Hematopoietic multipotent progenitor cell (in vitro differentiated cells): Measurements from ENCODE around the gene C1orf21. TPM values are rescaled to one million over a fixed set of nuclear protein-coding genes. Genes with fewer than 3 reads are reported as not detected.

Source experiments
- DNase-seq, 3 donors: peaks; one replicate each; pipeline ENCODE4 v3.0.0-alpha.2; 2011 to 2015; ENCODE audit warnings: low read depth in 2 of 3, low spot score in 2 of 3
- total RNA-seq: library from RNA; depleted of rRNA; stranded (reverse); fragments of >200 nt; gene quantifications from one replicate; pipeline ENCODE4 v1.2.3, GENCODE V29; 2012

Gene C1orf21
- total RNA-seq, 1 donor = 7.0 TPM

DNA sequence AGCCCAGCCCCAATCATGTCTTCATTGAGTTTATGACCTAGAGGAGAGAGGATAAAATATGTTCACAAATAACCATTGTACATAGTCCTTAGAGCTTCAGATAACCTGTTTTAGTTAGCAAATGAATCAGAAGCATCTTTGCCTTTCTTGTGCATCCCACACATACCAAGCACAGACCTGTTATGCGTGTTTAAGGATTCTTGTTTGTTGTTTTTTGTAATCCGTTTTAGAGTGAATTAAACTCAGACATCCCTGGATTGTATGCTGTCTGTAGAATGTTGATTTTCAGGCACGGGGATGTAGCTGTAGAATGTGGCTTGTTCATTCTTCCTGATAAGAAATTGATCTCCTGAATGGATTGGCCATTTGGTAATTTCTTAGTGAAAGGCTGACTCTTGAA is 232.0 kb downstream of the C1orf21 start:
- DNase-seq = no peak

DNA sequence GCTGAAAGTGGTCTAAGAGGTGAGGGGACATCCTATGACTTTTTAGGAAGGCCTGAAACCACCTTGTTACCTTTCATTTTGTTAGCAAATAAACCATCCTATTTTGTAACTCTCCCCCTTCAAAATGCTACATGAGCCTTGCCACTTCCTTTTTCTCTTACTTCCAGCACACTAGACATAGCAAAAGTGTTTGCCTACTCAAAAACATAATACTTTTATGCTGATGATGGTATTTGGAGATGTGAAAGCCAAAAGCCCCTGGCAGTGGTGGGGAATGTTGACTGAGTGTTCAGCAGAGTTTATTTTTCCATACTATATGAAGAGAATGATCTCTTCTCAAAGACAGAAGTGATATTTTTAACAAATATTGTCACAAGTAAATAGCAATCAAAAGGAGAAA is 233.6 kb downstream of the C1orf21 start:
- no peak for DNase-seq

DNA sequence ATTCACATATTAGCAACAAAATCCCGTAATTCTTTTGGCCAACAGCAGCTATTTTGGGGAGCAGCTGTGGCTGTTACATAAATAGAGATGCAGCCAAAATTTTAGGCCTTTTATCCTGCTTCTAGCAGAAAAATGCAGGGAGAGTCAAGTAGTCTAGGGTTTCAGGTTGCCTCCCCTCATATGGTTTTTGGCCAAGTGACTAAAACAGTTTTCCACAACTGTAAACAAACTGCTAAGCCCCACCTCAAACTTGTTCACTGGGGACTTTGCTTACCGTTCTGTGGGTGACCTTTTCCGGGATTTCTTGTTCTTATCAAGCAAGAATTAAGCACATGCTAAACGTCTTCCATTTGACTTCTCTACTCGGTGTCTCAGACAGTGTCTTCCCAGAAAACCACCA is 234.4 kb downstream of the C1orf21 start:
- no peak for DNase-seq

DNA sequence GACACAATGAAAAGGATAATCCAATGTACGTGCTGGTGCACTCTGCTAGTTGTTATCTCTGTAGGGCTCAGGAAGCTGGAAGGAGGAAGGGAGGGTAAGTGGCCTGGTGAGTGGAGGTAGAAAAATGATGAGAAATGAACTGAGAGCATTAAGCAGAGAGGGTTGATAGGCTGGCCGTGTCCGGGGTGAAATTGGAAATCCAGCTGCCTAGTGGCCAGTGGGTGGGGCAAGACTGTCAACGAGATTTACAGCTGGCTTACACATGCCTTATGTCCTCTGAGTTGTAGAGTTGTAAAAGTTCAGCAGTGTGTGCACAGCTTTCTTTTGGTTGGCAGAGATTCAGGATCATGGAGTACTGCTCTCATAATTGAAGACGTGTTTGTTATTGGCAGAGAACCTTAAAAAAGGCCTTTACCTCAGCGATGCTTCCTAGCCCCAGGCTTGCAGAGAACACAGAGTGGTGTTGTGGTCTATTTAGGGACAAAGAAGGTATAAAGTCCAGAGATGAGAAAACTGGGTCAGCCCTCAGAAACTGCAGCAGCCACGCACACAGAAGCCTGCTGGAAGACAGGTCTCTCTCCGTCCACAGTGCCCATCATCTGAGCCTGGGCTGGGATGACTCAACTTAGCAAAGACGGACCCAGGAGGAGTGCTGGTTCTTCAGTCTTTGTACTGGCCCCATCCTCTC is 235.5 kb downstream of the C1orf21 start:
- no peak for DNase-seq

DNA sequence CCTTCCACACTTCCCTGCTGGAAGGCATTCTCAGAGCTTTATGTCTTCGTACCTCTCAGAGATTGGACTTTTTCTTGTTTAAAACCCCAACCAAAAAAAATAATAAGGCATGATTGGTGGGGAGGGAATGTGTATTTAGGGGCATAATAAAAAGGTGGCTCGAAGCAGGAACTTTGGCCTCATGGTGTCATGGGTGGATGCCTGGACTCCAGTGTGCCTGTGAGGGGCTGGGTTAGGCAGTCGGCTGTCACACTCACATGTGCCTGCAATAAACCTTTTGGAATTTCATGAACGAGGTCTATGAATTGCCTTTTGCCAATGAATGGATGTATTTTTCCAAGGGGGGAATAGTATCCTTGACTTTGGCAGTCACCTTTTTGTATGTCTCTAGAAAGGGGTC is 236.6 kb downstream of the C1orf21 start:
- DNase-seq = no peak

DNA sequence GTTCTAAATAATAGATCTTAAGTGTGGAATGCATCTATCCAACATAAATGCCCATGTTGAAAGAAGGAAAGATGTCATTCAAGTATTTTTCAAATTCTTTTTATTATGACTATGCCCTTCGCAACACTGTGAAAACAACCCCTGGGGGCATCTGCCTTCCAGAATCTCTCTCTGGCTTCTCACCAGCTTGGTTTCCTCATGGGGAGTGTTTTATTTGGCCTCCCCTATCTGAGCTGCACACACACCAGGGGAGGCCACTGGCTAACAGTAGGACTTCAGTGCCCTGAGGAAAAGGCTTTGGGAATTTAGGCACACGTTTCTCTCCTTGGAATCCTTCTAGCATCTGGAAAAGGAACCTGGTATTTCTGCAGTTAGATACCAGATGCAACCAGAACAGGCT is 237.2 kb downstream of the C1orf21 start:
- no peak for DNase-seq

DNA sequence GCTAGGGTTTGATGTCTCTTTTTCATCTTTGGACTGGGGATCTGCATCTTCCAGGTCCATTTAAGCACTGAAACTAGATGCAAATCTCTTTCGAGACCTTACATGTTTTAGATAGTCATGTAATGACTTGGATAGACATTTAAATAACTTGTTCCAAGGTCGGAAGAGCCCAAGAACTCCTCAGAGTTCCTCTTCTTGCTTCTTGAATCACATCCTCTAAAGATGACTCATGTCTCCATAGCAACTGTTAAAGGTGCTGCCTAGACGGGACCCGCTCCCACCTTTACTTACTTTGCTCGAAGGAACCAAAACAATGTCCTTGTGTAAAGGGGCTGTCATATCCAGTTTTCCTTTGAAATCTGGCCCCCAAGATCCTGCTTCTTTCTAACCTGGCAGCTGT is 237.8 kb downstream of the C1orf21 start:
- DNase-seq = no peak

DNA sequence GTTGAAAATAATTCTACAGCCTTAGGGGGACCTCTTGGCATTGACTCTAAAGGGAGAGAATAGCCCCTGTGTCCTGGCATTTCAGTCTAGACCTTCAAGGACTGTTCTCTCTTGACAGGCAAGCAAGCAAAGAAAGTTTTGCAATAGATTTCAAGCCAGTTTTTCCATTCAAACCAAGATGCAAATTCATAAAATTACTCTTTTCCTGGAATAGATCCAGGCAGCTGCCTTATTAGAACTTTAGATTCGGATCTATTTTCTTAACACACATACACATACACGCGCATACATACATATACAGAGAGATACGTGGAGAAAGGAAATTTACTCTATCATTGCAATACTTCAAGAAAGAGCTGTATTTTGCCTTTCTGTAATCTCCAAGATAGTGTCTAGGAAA is 238.4 kb downstream of the C1orf21 start:
- no peak for DNase-seq

DNA sequence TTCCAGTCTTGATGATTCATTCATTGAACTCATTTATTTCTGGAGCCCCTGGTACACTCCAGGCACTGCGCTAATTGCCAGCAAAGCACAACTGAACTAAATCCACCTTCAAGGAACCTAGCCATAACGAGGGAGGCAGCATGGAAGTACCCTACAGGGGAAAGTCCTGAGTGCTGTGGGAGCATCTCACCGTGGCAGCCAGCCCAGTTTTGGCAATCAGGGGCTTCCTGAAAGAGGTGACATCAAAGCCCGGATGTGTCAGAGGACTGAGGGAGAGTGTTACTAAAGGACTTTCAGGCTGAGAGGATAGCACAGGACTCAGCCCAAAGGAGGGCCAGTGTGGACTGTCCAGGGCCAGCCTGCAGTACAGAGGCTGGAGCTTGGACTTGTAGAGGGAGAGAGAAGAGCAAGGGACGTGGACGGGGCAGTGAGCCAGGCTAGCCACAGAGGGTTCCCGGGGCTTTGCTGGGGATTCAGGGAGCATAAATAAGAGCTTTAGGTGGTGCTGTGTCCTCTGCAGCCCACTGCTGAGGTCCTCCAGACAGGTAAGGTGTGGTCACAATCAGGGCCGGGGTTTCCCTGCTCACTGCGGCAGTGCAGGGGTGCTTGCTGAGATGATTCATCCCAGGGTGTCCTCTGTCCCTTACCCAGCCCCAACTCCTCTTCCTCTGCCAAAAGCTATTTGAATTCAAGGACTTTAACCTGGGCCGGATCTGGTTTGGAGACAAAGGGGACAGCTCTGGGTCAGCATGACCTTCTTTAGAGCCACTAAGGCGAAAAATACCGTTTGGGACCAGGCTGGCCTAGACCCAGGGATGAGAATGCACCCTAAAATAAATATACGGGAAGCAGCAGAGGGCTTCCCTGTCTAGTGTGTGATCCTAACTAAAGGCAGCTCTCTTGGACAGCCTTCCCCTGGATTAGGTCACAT is 239.5 kb downstream of the C1orf21 start:
- DNase-seq = no peak

DNA sequence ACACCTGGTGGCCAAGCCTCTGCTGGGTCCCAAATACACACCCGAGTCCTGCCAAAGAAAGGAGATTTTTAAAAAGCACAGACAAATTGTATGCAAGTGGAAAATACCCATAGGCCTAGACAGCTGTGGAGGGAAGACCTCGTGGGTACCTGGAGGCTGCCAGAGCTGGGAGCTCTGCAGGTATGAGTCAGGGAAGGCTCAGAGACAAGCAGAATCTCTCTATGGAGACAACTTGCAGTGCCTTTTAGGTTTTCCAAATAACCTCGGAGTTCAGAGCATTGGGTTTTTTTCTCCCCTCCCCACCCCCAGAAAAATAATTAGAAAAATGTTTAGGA is 240.1 kb downstream of the C1orf21 start:
- DNase-seq = no peak

DNA sequence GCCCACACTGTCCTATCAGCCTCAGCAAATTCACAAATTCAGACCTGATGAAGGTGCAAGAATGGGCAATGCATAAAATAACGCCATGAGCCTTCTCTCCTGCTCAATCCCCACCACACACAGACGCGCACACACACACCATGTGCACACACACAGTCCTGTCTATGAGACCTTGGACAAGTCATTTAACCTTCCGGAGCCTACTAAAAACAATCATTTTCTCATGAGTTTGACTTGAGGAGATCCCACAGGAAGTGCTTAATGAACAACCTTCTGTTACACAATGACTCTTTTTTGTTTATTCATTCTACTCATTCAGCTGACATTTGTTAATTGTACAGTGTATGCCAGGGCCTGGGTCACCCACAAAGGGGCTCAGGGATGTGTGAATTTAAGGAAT is 242.4 kb downstream of the C1orf21 start:
- no peak for DNase-seq

DNA sequence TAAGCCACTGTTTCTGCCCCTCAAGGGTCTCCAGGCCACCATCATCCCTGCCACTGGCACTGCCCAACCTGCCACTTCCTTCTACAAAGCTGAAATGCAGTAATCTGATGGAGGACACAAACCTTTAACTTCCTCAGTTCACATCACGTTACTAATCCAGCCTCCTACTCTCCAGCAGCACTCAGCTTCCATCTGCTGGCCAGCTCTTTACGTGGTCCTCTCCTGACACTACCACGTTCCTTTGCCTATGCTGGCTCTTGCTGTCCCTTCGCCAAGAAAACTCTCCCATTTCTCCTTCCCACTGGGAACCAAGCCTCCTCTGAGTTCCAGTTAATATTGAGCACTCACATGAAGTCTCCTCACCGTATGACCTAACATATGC is 243.8 kb downstream of the C1orf21 start:
- no peak for DNase-seq

DNA sequence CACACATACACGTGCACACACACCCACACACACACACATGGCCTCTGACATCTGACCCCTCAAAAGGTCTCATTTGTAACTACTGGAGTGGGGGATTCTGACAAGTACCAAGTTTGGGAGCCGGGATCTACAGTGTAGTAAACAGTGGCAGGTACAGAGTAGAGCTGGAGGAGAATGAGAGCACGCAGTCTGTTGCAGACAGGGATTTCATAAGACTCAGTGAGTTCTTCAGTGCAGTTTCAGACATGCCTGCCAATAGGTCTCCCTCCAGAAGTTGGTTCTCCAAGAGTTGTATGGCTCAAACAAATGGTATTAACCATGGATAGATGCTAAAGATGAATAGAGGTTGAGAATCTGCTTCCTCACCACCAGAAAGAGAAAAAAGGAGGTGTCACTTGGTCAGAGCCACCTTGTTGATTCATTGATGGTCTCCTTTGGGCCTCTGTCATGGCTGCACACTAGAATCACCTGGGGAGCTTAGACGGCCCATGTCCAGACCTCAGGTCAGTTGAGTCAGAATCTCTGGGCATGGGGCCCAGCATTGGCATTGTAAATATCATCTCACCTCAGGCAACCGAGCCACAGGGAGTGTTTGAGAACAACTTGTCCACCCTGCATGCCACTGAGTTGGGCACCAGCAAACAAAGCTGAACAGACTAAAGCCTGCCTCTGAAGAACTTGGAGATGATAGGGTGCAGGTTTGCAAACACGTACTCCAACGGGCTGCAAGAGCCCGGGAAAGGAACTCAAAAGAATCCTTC is 245.8 kb downstream of the C1orf21 start:
- DNase-seq = no peak

DNA sequence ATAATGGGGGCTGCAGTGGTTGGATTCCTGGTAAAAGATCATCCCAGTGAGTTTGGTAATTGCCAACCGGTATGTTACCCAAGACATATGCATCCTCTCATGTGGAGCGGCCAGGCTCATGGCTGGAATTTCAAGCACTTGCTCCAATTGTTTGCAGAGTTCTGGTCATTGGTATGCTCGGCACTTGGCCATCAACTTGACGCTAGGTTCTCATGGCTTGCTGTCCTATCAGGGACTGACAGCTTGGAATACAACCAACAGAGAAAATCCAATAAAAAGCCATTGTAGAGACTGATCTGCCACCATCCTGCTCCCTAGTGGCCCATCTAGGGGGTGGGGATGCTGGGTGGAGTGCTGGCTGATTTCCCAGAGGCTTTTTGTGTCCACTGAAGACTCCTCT is 247.0 kb downstream of the C1orf21 start:
- no peak for DNase-seq

DNA sequence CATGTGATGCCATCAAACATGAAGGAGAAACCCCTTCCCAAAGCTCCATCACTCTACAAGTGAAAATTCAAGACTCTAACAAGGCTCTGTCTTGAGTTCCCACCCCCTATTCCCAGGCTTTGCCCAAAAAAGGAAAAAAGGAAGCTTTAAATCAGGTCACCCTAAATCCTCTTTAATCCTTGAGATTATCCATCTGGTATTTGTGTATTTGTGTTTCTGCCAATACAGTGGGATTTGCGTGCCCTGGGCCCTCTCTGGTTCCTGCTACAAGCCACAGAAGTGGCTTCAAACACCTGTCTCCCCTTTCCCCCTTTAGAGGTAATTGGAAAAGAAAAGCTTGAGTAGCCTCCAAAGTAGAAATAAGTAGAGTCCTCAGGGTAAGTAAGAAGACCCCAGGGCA is 247.5 kb downstream of the C1orf21 start:
- no peak for DNase-seq

DNA sequence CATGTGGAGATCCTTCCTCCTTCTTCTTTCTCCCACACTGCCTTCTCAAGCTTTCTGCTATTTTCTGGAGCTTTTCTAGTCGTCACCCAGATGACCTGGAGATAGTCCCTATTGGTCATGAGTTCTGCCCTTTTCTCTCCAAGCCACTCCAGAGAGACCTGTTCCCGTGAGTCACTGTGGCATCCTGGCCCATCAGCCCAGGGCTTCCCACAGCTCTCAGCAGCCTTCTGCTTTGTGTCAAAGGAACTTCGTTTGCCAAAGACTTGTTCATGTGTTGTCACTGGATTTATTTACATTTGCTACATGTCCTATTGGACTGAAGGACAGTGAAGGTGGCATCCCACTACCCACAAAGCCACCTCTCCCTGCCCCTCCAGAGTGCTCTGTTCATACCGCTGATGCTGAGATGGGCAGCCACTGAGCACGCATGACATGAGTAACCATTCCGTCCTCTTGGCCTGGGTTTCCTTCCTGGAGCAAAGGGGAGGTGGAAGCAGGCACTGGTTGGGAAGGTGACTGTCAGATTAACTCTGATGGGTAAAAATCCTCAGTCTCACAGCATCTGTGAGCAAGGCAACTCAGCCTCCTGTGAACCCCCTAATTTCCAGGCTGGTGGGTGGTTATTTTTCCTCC is 248.6 kb downstream of the C1orf21 start:
- no peak for DNase-seq

DNA sequence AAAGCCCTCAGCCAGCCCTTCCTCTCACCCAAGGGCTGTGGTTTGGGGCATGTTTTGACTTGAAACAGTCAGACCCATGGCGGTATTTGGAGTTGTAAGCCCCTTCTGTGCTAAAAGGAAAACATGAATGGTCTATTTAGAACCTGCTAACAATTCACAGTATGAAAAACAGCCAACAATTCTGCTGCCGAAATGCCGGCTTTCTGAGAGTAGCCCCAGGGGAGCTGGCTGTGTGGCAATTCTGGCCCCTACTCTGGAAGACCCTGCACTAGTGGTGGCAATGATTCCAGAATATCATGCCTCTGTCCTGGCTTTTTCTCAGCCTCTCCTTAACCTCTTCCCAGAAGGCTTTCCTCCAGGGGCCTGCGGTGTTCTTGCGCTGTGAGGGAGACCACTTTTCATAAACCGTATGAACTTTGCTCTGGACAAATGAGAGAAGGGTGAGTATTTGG is 249.2 kb downstream of the C1orf21 start:
- DNase-seq = no peak

DNA sequence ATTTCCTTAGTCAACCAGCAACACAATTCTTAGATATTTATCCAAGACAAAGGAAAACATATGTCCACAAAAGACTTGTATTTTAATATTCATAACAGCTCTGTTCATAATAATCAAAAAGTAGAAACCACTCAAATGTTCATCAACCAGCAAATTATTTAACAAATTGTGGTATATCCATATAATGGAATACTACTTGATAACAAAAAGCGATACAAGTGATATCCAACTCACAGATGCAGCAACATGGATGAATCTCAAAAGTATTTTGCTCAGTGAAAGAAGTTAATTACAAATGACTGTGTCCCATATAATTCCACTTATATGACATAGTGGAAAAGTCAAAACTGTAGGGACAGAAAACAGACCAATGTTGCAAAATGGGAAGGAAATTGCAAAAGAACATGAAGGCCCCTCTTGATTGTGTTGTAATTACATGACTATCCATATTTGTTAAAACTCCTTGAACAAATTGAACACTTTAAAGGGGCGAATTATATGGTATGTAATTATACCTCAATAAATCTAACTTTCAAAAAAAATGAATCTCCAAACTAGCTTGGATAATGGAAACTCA is 250.9 kb downstream of the C1orf21 start:
- no peak for DNase-seq

DNA sequence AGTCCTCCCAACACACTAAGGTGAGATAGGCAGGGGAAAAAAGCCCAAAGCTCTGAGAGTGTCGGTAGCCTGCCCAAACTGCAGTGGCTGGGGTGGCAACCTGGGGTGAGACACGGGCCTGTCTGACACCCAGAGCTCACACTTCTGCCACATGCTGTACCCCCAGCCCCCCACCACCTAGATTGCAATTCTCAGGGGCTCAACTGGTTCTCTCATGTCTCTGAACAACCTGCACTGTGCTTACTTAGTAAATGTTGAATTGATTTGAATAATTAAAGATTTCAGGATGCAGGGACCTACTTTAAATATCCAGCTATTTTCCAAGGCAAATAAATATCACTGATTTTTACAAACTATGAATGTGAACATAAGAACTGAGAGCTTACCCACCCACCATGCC is 252.4 kb downstream of the C1orf21 start:
- DNase-seq = no peak

DNA sequence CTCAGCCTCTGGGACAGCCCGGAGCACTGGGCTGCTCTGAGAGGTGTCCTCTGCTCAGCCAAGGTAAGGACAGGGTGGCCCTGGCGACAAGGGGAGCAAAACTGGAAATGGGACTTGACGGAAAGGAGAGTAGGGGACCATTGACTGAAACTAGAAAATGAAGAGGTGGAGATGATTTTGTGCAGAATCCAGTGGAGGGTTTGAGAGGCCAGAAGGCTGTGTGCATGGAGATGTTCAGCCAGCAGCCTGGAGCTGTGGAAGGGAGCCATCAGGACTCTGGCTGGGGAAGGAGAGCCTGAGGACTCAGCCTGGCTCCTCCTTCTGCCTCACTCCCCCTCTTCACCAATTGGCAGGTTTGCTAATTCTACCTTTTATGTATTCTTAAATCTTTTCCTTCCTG is 253.7 kb downstream of the C1orf21 start:
- no peak for DNase-seq

DNA sequence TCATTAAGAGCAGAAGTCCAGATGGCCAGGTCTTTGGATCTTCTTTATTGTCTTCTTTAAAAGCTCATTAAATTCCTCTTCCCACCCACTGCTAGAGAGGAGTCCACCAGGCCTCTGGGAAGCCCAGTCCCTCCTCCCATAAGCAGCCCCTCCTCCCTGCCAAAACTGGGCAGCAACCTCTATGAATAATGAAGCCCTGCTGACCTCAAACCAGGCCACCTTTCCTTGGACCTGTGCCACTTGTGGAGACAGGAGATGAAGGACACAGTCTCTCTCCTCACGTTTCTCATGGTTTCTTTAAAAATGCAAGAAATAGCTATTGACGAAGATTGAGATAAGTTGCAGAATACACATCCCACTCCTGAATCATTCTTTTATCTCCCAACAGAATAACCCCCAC is 255.1 kb downstream of the C1orf21 start:
- DNase-seq = no peak
